ENCODE data around the gene SREK1.

- TF ChIP-seq CTCF (conservative IDR thresholded peaks at IDR 0.05) (no peak), ZFX (IDR thresholded peaks at IDR 0.05) (no peak)
These were observed 88.2 kb downstream of the SREK1 start for GRCh38 chr5:66232275-66232674.
